Measurements from ENCODE around the gene ZBTB7C. TPM values are rescaled to one million over a fixed set of nuclear protein-coding genes. Genes with fewer than 3 reads are reported as not detected.
A peak's percentile ranks its signal among the peaks of the same experiment; 100 is the strongest.

Gene ZBTB7C
- polyA plus RNA-seq, 1 experiment = not detected

- H3K36me3 ChIP-seq (ENCODE audit: control insufficient read depth, insufficient read depth, low read length) = no peaks in the 10 kb centered on the region
- CTCF ChIA-PET = no interaction called here
- H3K4me3 ChIP-seq (ENCODE audit: low read depth, low read length) = no peak overlapping the region
- POLR2A ChIA-PET = no interaction called here
- H3K27me3 ChIP-seq (ENCODE audit: control insufficient read depth, insufficient read depth, low read length) = peaks cover 22% of the 10 kb centered on the region
- DNase-seq (ENCODE audit: low read depth) = no peak
- no peak for TF ChIP-seq CTCF (IDR thresholded peaks at IDR 0.05; ENCODE audit: insufficient read depth, low read depth, low read length)
Measured at GRCh38 chr18:48417985-48418384, 8.8 kb upstream of the ZBTB7C start.

- Histone ChIP-seq H3K36me3 (ENCODE audit: control insufficient read depth, insufficient read depth, low read length) (no peaks in the 10 kb centered on the region), H3K27me3 (ENCODE audit: control insufficient read depth, insufficient read depth, low read length) (peaks cover 14% of the 10 kb centered on the region), H3K4me3 (ENCODE audit: low read depth, low read length) (no peak overlapping the region)
- DNase-seq (ENCODE audit: low read depth) = no peak
- CTCF ChIA-PET = interaction anchor here (1.2 to 3.5 kb wide), 2 partner anchors 14 to 32 kb away, joined by 5 to 10 read pairs; no protein-coding TSS in a partner anchor
- POLR2A ChIA-PET = no interaction called here
- TF ChIP-seq CTCF (IDR thresholded peaks at IDR 0.05; ENCODE audit: insufficient read depth, low read depth, low read length) = no peak
Measured at GRCh38 chr18:48413342-48413741, 4.2 kb upstream of the ZBTB7C start.

- CTCF ChIA-PET = interaction anchor here (0.7 to 1.5 kb wide), 9 partner anchors 8 to 656 kb away, joined by 3 to 6 read pairs (median 3); no protein-coding TSS in a partner anchor
Measured at GRCh38 chr18:48412339-48412929, 3.3 kb upstream of the ZBTB7C start.

GRCh38 chr18:48410095-48410920 is 1.1 kb upstream of the ZBTB7C start:
- CTCF ChIA-PET = interaction anchor here (1.0 kb wide), 1 partner anchor 35 kb away, joined by 4 read pairs; no protein-coding TSS in a partner anchor

More at GRCh38 chr18:48412339-48412929, 3.3 kb upstream of the ZBTB7C start:
- POLR2A ChIA-PET = no interaction called here
- DNase-seq (ENCODE audit: low read depth) = no peak
- Histone ChIP-seq H3K36me3 (ENCODE audit: control insufficient read depth, insufficient read depth, low read length) (no peaks in the 10 kb centered on the region), H3K4me3 (ENCODE audit: low read depth, low read length) (no peak overlapping the region), H3K27me3 (ENCODE audit: control insufficient read depth, insufficient read depth, low read length) (peaks cover 23% of the 10 kb centered on the region)
- peak; percentile 76 for TF ChIP-seq CTCF (IDR thresholded peaks at IDR 0.05; ENCODE audit: insufficient read depth, low read depth, low read length)

More at GRCh38 chr18:48410095-48410920, 1.1 kb upstream of the ZBTB7C start:
- Histone ChIP-seq H3K4me3 (ENCODE audit: low read depth, low read length) (peak overlapping the region; percentile 53), H3K36me3 (ENCODE audit: control insufficient read depth, insufficient read depth, low read length) (no peaks in the 10 kb centered on the region), H3K27me3 (ENCODE audit: control insufficient read depth, insufficient read depth, low read length) (peaks cover 22% of the 10 kb centered on the region)
- no peak for TF ChIP-seq CTCF (IDR thresholded peaks at IDR 0.05; ENCODE audit: insufficient read depth, low read depth, low read length)
- peak; percentile 17 for DNase-seq (ENCODE audit: low read depth)
- POLR2A ChIA-PET = no interaction called here
